HEK293 (cell line): Measurements from ENCODE around the gene ZDHHC6.
A peak's percentile ranks its signal among the peaks of the same experiment; 100 is the strongest.

ENCODE experiments used
- EGR2 ChIP-seq: fragments of 450-650 bp; formaldehyde crosslinking; IDR thresholded peaks from 2 replicates; pipeline ENCODE4 v1.5.1; 2016; ENCODE audit warnings: low read depth, missing biosample characterization, missing genetic modification characterization
- KLF1 ChIP-seq: fragments of 450-650 bp; formaldehyde crosslinking; IDR thresholded peaks from 2 replicates; pipeline ENCODE4 v1.5.1; 2016; ENCODE audit warnings: missing biosample characterization, missing genetic modification characterization
- KLF9 ChIP-seq: fragments of 450-650 bp; formaldehyde crosslinking; IDR thresholded peaks from 2 replicates; pipeline ENCODE4 v1.5.1; 2016; ENCODE audit warnings: missing biosample characterization, missing genetic modification characterization, low read depth
- MZF1 ChIP-seq: fragments of 450-650 bp; formaldehyde crosslinking; IDR thresholded peaks from 2 replicates; pipeline ENCODE4 v1.5.1; 2017; ENCODE audit warnings: missing biosample characterization, missing genetic modification characterization, borderline replicate concordance
- RBAK ChIP-seq: fragments of 450-650 bp; formaldehyde crosslinking; IDR thresholded peaks from 2 replicates; pipeline ENCODE4 v1.5.1; 2016; ENCODE audit warnings: missing biosample characterization, missing genetic modification characterization
- ZBTB48 ChIP-seq: fragments of 450-650 bp; formaldehyde crosslinking; IDR thresholded peaks from 2 replicates; pipeline ENCODE4 v1.5.1; 2016; ENCODE audit warnings: missing biosample characterization, missing genetic modification characterization
- ZNF10 ChIP-seq: fragments of 450-650 bp; formaldehyde crosslinking; IDR thresholded peaks from 2 replicates; pipeline ENCODE4 v1.5.1; 2017; ENCODE audit warnings: missing biosample characterization, missing genetic modification characterization
- ZNF121 ChIP-seq: fragments of 450-650 bp; formaldehyde crosslinking; IDR thresholded peaks from 2 replicates; pipeline ENCODE4 v1.5.1; 2016; ENCODE audit warnings: missing biosample characterization, missing genetic modification characterization
- ZNF214 ChIP-seq: fragments of 450-650 bp; formaldehyde crosslinking; IDR thresholded peaks from 2 replicates; pipeline ENCODE4 v1.5.1; 2017; ENCODE audit warnings: missing biosample characterization, mild to moderate bottlenecking, missing genetic modification characterization, borderline replicate concordance
- ZNF292 ChIP-seq: fragments of 450-650 bp; formaldehyde crosslinking; IDR thresholded peaks from 2 replicates; pipeline ENCODE4 v1.5.1; 2016; ENCODE audit warnings: low read depth, missing biosample characterization, missing genetic modification characterization, borderline replicate concordance
- ZNF37A ChIP-seq: fragments of 450-650 bp; IDR thresholded peaks from 2 replicates; pipeline ENCODE4 v1.5.1; 2018; ENCODE audit warnings: missing biosample characterization, missing genetic modification characterization
- ZNF623 ChIP-seq: fragments of 450-650 bp; formaldehyde crosslinking; IDR thresholded peaks from 2 replicates; pipeline ENCODE4 v1.5.1; 2016; ENCODE audit warnings: missing biosample characterization, missing genetic modification characterization
- ZNF654 ChIP-seq: fragments of 450-650 bp; formaldehyde crosslinking; IDR thresholded peaks from 2 replicates; pipeline ENCODE4 v1.5.1; 2016; ENCODE audit warnings: low read depth, missing biosample characterization, missing genetic modification characterization
- ZNF658 ChIP-seq: fragments of 450-650 bp; formaldehyde crosslinking; IDR thresholded peaks from 2 replicates; pipeline ENCODE4; 2016; ENCODE audit warnings: missing biosample characterization, missing genetic modification characterization
- ZNF747 ChIP-seq: fragments of 450-650 bp; formaldehyde crosslinking; IDR thresholded peaks from 2 replicates; pipeline ENCODE4 v1.5.1; 2016; ENCODE audit warnings: missing biosample characterization, missing genetic modification characterization
- ZNF768 ChIP-seq: fragments of 450-650 bp; formaldehyde crosslinking; IDR thresholded peaks from 2 replicates; pipeline ENCODE4 v1.5.1; 2018; ENCODE audit warnings: missing biosample characterization, mild to moderate bottlenecking, missing genetic modification characterization
- ZNF830 ChIP-seq: fragments of 450-650 bp; IDR thresholded peaks from 2 replicates; pipeline ENCODE4 v1.5.0; 2018; ENCODE audit warnings: missing biosample characterization, missing genetic modification characterization, low read depth, mild to moderate bottlenecking, moderate library complexity
- TF ChIP-seq, protein P1 (sequence below): fragments of 450-650 bp; formaldehyde crosslinking; IDR thresholded peaks from 2 replicates; pipeline ENCODE4 v1.5.1; 2016; ENCODE audit warnings: missing biosample characterization, missing genetic modification characterization
- TF ChIP-seq, protein P2 (sequence below): fragments of 450-650 bp; formaldehyde crosslinking; conservative IDR thresholded peaks from 2 replicates; pipeline ENCODE4 v1.5.1; 2016; ENCODE audit warnings: low read depth, missing biosample characterization, missing genetic modification characterization
- TF ChIP-seq, protein P3 (sequence below): fragments of 450-650 bp; formaldehyde crosslinking; IDR thresholded peaks from 2 replicates; pipeline ENCODE4 v1.5.1; 2016; ENCODE audit warnings: missing biosample characterization, missing genetic modification characterization
- TF ChIP-seq, protein P4 (sequence below): fragments of 450-650 bp; formaldehyde crosslinking; IDR thresholded peaks from 2 replicates; pipeline ENCODE4 v1.5.1; 2017; ENCODE audit warnings: missing biosample characterization, missing genetic modification characterization
- TF ChIP-seq, protein P5 (sequence below): fragments of 450-650 bp; IDR thresholded peaks from 2 replicates; pipeline ENCODE4 v1.5.1; 2018; ENCODE audit warnings: missing biosample characterization, mild to moderate bottlenecking, missing genetic modification characterization
- TF ChIP-seq, protein P6 (sequence below): IDR thresholded peaks from 2 replicates; pipeline ENCODE4 v1.6.1; 2011; ENCODE audit warnings: mild to moderate bottlenecking, low read depth, low read length, borderline replicate concordance
- TF ChIP-seq, protein P7 (sequence below): fragments of 450-650 bp; formaldehyde crosslinking; IDR thresholded peaks from 2 replicates; pipeline ENCODE4 v1.5.1; 2016; ENCODE audit warnings: missing biosample characterization, missing genetic modification characterization

The ZDHHC6 gene

DNA sequence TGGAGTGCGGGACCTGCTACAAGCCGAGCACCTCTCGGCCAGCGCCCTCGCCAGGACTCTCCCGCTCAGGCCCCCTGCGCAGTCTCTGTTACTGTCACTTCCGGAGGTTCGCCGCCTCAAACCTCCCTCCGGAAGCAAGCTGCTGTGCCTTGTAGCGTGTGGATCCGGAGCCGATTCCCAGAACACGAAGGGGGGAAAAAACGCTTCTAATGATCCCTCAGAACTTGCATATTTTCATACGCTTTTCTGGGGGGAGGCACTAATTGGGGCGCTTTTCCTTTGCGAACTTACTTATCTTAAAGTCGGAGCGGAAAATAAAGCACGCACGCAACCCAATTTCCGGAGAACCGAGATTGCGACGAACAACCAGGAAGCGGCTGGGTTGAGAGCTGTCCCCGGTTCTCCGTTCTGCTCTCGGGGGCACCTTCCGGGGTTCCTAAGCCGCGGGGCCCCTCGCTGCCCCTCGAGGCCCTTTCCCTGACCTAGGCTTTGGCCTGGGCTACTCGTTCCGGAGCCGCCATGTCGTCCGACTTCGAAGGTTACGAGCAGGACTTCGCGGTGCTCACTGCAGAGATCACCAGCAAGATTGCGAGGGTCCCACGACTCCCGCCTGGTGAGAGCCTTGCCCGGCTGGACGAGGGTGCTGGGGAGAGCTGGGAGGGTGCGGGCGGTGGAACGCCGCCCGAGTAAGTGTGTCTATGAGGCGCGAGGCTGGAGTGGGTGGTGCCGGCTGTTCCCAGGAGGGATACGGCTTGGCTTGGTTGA, at the start of gene ZDHHC6, which contains the start of gene VTI1A (continued):
- TF ChIP-seq ZNF214 (tag by site-specific recombination) (no peak), ZNF121 (tag by site-specific recombination) (no peak), ZNF10 (peak; percentile 50; the same call in 1 of the 2 replicates), ZNF623 (tag by site-specific recombination) (peak; percentile 43), MZF1 (tag by site-specific recombination) (no peak; the same call in 1 of the 2 replicates), ZNF747 (tag by site-specific recombination) (no peak), KLF1 (tag by site-specific recombination) (peak; percentile 63), ZNF830 (tag by site-specific recombination) (no peak), ZNF654 (tag by site-specific recombination) (no peak), EGR2 (tag by site-specific recombination) (peak; percentile 30; the same call in 1 of the 2 replicates), ZNF658 (tag by site-specific recombination) (no peak), RBAK (tag by site-specific recombination) (no peak), ZBTB48 (tag by site-specific recombination) (peak; percentile 23), KLF9 (tag by site-specific recombination) (peak; percentile 41; the same call in 1 of the 2 replicates), ZNF37A (tag by site-specific recombination) (no peak), ZNF768 (tag by site-specific recombination) (no peak), ZNF292 (no peak)
- TF ChIP-seq, protein P1, sequence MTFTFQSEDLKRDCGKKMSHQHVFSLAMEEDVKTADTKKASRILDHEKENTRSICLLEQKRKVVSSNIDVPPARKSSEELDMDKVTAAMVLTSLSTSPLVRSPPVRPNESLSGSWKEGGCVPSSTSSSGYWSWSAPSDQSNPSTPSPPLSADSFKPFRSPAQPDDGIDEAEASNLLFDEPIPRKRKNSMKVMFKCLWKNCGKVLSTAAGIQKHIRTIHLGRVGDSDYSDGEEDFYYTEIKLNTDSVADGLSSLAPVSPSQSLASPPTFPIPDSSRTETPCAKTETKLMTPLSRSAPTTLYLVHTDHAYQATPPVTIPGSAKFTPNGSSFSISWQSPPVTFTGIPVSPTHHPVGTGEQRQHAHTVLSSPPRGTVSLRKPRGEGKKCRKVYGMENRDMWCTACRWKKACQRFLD (tag by site-specific recombination) = no peak
- TF ChIP-seq, protein P2, sequence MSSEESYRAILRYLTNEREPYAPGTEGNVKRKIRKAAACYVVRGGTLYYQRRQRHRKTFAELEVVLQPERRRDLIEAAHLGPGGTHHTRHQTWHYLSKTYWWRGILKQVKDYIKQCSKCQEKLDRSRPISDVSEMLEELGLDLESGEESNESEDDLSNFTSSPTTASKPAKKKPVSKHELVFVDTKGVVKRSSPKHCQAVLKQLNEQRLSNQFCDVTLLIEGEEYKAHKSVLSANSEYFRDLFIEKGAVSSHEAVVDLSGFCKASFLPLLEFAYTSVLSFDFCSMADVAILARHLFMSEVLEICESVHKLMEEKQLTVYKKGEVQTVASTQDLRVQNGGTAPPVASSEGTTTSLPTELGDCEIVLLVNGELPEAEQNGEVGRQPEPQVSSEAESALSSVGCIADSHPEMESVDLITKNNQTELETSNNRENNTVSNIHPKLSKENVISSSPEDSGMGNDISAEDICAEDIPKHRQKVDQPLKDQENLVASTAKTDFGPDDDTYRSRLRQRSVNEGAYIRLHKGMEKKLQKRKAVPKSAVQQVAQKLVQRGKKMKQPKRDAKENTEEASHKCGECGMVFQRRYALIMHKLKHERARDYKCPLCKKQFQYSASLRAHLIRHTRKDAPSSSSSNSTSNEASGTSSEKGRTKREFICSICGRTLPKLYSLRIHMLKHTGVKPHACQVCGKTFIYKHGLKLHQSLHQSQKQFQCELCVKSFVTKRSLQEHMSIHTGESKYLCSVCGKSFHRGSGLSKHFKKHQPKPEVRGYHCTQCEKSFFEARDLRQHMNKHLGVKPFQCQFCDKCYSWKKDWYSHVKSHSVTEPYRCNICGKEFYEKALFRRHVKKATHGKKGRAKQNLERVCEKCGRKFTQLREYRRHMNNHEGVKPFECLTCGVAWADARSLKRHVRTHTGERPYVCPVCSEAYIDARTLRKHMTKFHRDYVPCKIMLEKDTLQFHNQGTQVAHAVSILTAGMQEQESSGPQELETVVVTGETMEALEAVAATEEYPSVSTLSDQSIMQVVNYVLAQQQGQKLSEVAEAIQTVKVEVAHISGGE (tag by site-specific recombination) = peak; percentile 100
- TF ChIP-seq, protein P3, sequence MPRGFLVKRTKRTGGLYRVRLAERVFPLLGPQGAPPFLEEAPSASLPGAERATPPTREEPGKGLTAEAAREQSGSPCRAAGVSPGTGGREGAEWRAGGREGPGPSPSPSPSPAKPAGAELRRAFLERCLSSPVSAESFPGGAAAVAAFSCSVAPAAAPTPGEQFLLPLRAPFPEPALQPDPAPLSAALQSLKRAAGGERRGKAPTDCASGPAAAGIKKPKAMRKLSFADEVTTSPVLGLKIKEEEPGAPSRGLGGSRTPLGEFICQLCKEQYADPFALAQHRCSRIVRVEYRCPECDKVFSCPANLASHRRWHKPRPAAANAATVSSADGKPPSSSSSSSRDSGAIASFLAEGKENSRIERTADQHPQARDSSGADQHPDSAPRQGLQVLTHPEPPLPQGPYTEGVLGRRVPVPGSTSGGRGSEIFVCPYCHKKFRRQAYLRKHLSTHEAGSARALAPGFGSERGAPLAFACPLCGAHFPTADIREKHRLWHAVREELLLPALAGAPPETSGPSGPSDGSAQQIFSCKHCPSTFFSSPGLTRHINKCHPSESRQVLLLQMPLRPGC (tag by site-specific recombination) = peak; percentile 76; the same call in 1 of the 2 replicates
- TF ChIP-seq, protein P4, sequence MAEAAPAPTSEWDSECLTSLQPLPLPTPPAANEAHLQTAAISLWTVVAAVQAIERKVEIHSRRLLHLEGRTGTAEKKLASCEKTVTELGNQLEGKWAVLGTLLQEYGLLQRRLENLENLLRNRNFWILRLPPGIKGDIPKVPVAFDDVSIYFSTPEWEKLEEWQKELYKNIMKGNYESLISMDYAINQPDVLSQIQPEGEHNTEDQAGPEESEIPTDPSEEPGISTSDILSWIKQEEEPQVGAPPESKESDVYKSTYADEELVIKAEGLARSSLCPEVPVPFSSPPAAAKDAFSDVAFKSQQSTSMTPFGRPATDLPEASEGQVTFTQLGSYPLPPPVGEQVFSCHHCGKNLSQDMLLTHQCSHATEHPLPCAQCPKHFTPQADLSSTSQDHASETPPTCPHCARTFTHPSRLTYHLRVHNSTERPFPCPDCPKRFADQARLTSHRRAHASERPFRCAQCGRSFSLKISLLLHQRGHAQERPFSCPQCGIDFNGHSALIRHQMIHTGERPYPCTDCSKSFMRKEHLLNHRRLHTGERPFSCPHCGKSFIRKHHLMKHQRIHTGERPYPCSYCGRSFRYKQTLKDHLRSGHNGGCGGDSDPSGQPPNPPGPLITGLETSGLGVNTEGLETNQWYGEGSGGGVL (tag by site-specific recombination) = peak; percentile 31; the same call in 1 of the 2 replicates
- TF ChIP-seq, protein P5, sequence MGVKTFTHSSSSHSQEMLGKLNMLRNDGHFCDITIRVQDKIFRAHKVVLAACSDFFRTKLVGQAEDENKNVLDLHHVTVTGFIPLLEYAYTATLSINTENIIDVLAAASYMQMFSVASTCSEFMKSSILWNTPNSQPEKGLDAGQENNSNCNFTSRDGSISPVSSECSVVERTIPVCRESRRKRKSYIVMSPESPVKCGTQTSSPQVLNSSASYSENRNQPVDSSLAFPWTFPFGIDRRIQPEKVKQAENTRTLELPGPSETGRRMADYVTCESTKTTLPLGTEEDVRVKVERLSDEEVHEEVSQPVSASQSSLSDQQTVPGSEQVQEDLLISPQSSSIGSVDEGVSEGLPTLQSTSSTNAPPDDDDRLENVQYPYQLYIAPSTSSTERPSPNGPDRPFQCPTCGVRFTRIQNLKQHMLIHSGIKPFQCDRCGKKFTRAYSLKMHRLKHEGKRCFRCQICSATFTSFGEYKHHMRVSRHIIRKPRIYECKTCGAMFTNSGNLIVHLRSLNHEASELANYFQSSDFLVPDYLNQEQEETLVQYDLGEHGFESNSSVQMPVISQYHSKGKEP (tag by site-specific recombination) = no peak
- TF ChIP-seq, protein P6, sequence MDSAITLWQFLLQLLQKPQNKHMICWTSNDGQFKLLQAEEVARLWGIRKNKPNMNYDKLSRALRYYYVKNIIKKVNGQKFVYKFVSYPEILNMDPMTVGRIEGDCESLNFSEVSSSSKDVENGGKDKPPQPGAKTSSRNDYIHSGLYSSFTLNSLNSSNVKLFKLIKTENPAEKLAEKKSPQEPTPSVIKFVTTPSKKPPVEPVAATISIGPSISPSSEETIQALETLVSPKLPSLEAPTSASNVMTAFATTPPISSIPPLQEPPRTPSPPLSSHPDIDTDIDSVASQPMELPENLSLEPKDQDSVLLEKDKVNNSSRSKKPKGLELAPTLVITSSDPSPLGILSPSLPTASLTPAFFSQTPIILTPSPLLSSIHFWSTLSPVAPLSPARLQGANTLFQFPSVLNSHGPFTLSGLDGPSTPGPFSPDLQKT = peak; percentile 80; the same call in 1 of the 2 replicates
- TF ChIP-seq, protein P7, sequence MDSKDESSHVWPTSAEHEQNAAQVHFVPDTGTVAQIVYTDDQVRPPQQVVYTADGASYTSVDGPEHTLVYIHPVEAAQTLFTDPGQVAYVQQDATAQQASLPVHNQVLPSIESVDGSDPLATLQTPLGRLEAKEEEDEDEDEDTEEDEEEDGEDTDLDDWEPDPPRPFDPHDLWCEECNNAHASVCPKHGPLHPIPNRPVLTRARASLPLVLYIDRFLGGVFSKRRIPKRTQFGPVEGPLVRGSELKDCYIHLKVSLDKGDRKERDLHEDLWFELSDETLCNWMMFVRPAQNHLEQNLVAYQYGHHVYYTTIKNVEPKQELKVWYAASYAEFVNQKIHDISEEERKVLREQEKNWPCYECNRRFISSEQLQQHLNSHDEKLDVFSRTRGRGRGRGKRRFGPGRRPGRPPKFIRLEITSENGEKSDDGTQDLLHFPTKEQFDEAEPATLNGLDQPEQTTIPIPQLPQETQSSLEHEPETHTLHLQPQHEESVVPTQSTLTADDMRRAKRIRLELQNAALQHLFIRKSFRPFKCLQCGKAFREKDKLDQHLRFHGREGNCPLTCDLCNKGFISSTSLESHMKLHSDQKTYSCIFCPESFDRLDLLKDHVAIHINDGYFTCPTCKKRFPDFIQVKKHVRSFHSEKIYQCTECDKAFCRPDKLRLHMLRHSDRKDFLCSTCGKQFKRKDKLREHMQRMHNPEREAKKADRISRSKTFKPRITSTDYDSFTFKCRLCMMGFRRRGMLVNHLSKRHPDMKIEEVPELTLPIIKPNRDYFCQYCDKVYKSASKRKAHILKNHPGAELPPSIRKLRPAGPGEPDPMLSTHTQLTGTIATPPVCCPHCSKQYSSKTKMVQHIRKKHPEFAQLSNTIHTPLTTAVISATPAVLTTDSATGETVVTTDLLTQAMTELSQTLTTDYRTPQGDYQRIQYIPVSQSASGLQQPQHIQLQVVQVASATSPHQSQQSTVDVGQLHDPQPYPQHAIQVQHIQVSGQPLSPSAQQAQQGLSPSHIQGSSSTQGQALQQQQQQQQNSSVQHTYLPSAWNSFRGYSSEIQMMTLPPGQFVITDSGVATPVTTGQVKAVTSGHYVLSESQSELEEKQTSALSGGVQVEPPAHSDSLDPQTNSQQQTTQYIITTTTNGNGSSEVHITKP (tag by site-specific recombination) = peak; percentile 43; the same call in 1 of the 2 replicates
